SK-N-MC (cell line): ENCODE results near the gene ROS1.
"Not testable (repeated sequence)": the region's sequence is repeated elsewhere in the genome, so short reads cannot be mapped to it uniquely, and the experiment has no call there.

Experiments
- DNase-seq: peaks from one replicate; pipeline ENCODE4 v3.0.0-alpha.2; 2011; ENCODE audit warnings: low read depth, low spot score
- H3K27ac ChIP-seq: fragments of 200-600 bp; sonication (generic); 2 replicates; pipeline ENCODE4 v1.5.1; 2016; ENCODE audit warnings: mixed run types
- H3K36me3 ChIP-seq: fragments of 200-600 bp; sonication (generic); 2 replicates; pipeline ENCODE4 v1.6.1; 2017; ENCODE audit warnings: antibody characterized with exemption, low read length, mixed read lengths; ENCODE audit not compliant: insufficient read depth
- H3K4me3 ChIP-seq: fragments of 200-600 bp; sonication (generic); 2 replicates; pipeline ENCODE4 v1.5.1; 2016
- H3K9ac ChIP-seq: fragments of 200-600 bp; sonication (generic); 2 replicates; pipeline ENCODE4 v1.8.0; 2017; ENCODE audit warnings: mixed run types, mixed read lengths; ENCODE audit not compliant: insufficient read length
- H3K9me3 ChIP-seq: fragments of 200-600 bp; sonication (generic); 2 replicates; pipeline ENCODE4 v1.6.1; 2017; ENCODE audit warnings: low read depth, mild to moderate bottlenecking, antibody characterized with exemption, low read length, moderate library complexity, mixed read lengths
- EZH2 ChIP-seq: fragments of 200-600 bp; sonication (generic); IDR thresholded peaks from one replicate; pipeline ENCODE4 v1.6.1; 2017; ENCODE audit warnings: antibody characterized with exemption
- FOXP2 ChIP-seq: optimal IDR thresholded peaks from 2 replicates; pipeline ENCODE3; 2011; ENCODE audit warnings: mild to moderate bottlenecking, moderate library complexity; ENCODE audit not compliant: insufficient read depth; ENCODE audit errors: extremely low read length, control extremely low read depth
- POLR2AphosphoS5 ChIP-seq: IDR thresholded peaks from 2 replicates; pipeline ENCODE4 v1.6.1; 2012; ENCODE audit warnings: mild to moderate bottlenecking, low read depth, low read length, borderline replicate concordance

The ROS1 gene

GRCh38 chr6:117446861-117447260 is 21.1 kb upstream of the ROS1 start:
- Histone ChIP-seq H3K4me3 (no peak overlapping the region), H3K9ac (no peak overlapping the region), H3K36me3 (no peaks in the 10 kb centered on the region), H3K9me3 (no peaks in the 10 kb centered on the region), H3K27ac (no peak overlapping the region)
- DNase-seq, result no peak
- TF ChIP-seq EZH2, result no peak
- TF ChIP-seq FOXP2, result no peak
- TF ChIP-seq POLR2AphosphoS5, result no peak

GRCh38 chr6:117444600-117444999 is 18.9 kb upstream of the ROS1 start:
- TF ChIP-seq POLR2AphosphoS5, result no peak
- H3K9me3 ChIP-seq, result no peaks in the 10 kb centered on the region
- no peak overlapping the region for H3K9ac ChIP-seq
- DNase-seq, result no peak
- no peak overlapping the region for H3K27ac ChIP-seq
- H3K36me3 ChIP-seq, result no peaks in the 10 kb centered on the region
- no peak overlapping the region for H3K4me3 ChIP-seq

- not testable (repeated sequence) for H3K36me3 ChIP-seq, H3K27ac ChIP-seq, H3K4me3 ChIP-seq, DNase-seq, H3K9me3 ChIP-seq, H3K9ac ChIP-seq
Observed at GRCh38 chr6:117442313-117442712, 16.6 kb upstream of the ROS1 start.

GRCh38 chr6:117441824-117442264 is 16.1 kb upstream of the ROS1 start:
- Histone ChIP-seq H3K36me3 (no peaks in the 10 kb centered on the region), H3K9me3 (no peaks in the 10 kb centered on the region), H3K9ac (no peak overlapping the region), H3K27ac (no peak overlapping the region), H3K4me3 (no peak overlapping the region)
- no peak for TF ChIP-seq FOXP2
- no peak for TF ChIP-seq EZH2
- no peak for TF ChIP-seq POLR2AphosphoS5
- DNase-seq, result no peak

GRCh38 chr6:117440706-117441525 is 15.2 kb upstream of the ROS1 start:
- H3K27ac ChIP-seq, result no peak overlapping the region
- TF ChIP-seq EZH2, result no peak
- TF ChIP-seq POLR2AphosphoS5, result no peak
- TF ChIP-seq FOXP2, result no peak
- no peak for DNase-seq
- no peaks in the 10 kb centered on the region for H3K36me3 ChIP-seq
- H3K4me3 ChIP-seq, result no peak overlapping the region
- H3K9me3 ChIP-seq, result no peaks in the 10 kb centered on the region
- no peak overlapping the region for H3K9ac ChIP-seq

GRCh38 chr6:117432273-117432672 is 6.5 kb upstream of the ROS1 start:
- H3K36me3 ChIP-seq, result no peaks in the 10 kb centered on the region
- TF ChIP-seq FOXP2 (no peak), EZH2 (no peak), POLR2AphosphoS5 (no peak)
- H3K9ac ChIP-seq, result no peak overlapping the region
- no peak overlapping the region for H3K4me3 ChIP-seq
- no peak overlapping the region for H3K27ac ChIP-seq
- DNase-seq, result no peak
- no peaks in the 10 kb centered on the region for H3K9me3 ChIP-seq

- TF ChIP-seq POLR2AphosphoS5 (no peak), EZH2 (no peak), FOXP2 (no peak)
- no peak overlapping the region for H3K9ac ChIP-seq
- no peak overlapping the region for H3K4me3 ChIP-seq
- no peak for DNase-seq
- no peak overlapping the region for H3K27ac ChIP-seq
- no peaks in the 10 kb centered on the region for H3K36me3 ChIP-seq
- H3K9me3 ChIP-seq, result no peaks in the 10 kb centered on the region
Observed at GRCh38 chr6:117423754-117424153, 2.0 kb downstream of the ROS1 start.

GRCh38 chr6:117418320-117418719 is 7.4 kb downstream of the ROS1 start:
- no peak for DNase-seq
- no peak overlapping the region for H3K4me3 ChIP-seq
- TF ChIP-seq FOXP2, result no peak
- TF ChIP-seq EZH2, result no peak
- TF ChIP-seq POLR2AphosphoS5, result no peak
- H3K27ac ChIP-seq, result no peak overlapping the region
- no peaks in the 10 kb centered on the region for H3K36me3 ChIP-seq
- no peaks in the 10 kb centered on the region for H3K9me3 ChIP-seq
- H3K9ac ChIP-seq, result no peak overlapping the region

- no peak for TF ChIP-seq EZH2
- no peak for TF ChIP-seq FOXP2
- TF ChIP-seq POLR2AphosphoS5, result no peak
- H3K9me3 ChIP-seq, result no peaks in the 10 kb centered on the region
- H3K36me3 ChIP-seq, result no peaks in the 10 kb centered on the region
- H3K27ac ChIP-seq, result no peak overlapping the region
- no peak overlapping the region for H3K9ac ChIP-seq
- DNase-seq, result no peak
- no peak overlapping the region for H3K4me3 ChIP-seq
Observed at GRCh38 chr6:117417851-117418250, 7.9 kb downstream of the ROS1 start.
